Subcutaneous abdominal adipose tissue (tissue), 5 donors: ENCODE results near the gene LMX1B.

ENCODE experiments used
- H3K27ac ChIP-seq: one replicate; pipeline ENCODE4 v1.7.0; 2013; ENCODE audit warnings: low read depth, mild to moderate bottlenecking, inconsistent platforms, low read length, moderate library complexity
- H3K27me3 ChIP-seq, 5 donors: one replicate each; pipeline ENCODE4 v1.7.0; 2013; ENCODE audit warnings: low read length in 5 of 5, inconsistent platforms in 1 of 5; ENCODE audit not compliant: control insufficient read depth in 5 of 5, insufficient read depth in 4 of 5
- H3K36me3 ChIP-seq, 5 donors: one replicate each; pipeline ENCODE4 v1.7.0; 2013; ENCODE audit warnings: low read length in 5 of 5; ENCODE audit not compliant: control insufficient read depth in 5 of 5, insufficient read depth in 5 of 5
- H3K4me1 ChIP-seq, 5 donors: one replicate each; pipeline ENCODE4 v1.7.0; 2013; ENCODE audit warnings: low read length in 5 of 5, mild to moderate bottlenecking in 3 of 5, moderate library complexity in 1 of 5; ENCODE audit not compliant: control insufficient read depth in 5 of 5, insufficient read depth in 5 of 5
- H3K4me3 ChIP-seq, 5 donors: one replicate each; pipeline ENCODE4 v1.7.0; 2013; ENCODE audit warnings: low read length in 5 of 5, low read depth in 1 of 5
- H3K9ac ChIP-seq, 5 donors: one replicate each; pipeline ENCODE4 v1.7.0; 2013; ENCODE audit warnings: low read length in 5 of 5, mild to moderate bottlenecking in 4 of 5, moderate library complexity in 3 of 5
- H3K9me3 ChIP-seq, 5 donors: one replicate each; pipeline ENCODE4 v1.7.0; 2013; ENCODE audit warnings: low read length in 5 of 5; ENCODE audit not compliant: control insufficient read depth in 5 of 5
- donor health status: healthy.
- donor health status: healthy.
- donor health status: healthy.
- donor health status: healthy.
- donor health status: healthy.

LMX1B gene

DNA sequence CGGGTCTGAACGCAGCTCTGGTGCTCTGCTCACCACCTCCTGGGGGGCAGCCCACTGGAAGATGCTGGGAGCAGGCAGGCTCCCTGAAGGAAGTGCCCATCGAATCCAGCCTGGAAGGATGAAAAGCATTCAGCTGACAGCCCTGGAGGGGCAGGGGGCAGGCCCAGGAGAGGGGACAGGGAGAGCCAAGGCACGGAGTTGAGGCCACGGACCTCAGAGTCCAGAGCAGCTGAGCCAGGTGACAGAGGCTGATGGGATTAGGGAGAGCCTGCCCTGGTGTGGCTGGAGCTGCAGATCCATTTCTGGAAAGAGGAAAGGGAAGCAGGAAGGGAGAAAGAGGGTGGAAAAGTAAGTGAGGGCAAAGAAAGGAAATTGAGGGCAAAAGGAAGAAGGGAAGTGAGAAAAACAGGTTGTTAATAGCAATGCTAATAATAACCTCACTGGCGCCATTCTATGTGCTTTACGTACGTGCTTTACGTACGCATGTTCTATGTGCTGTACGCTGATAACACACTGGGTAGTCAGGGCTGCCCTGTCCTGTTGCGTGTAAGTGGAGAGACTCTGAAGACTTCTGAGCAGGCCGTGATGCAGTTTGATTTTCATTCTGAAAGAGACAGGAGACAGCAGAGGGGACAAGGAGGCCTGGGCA is 52.6 kb downstream of the LMX1B start:
- H3K4me3 ChIP-seq, result no peak overlapping the region
- H3K9me3 ChIP-seq, result no peaks in the 10 kb centered on the region
- H3K9ac ChIP-seq, result no peak overlapping the region
- peaks cover 11 to 55% (median 39%) of the 10 kb centered on the region in 5 donors for H3K27me3 ChIP-seq
- H3K27ac ChIP-seq, result no peak overlapping the region
- peaks cover 0 to 23% (median 20%) of the 10 kb centered on the region in 5 donors for H3K4me1 ChIP-seq
- no peaks in the 10 kb centered on the region for H3K36me3 ChIP-seq

DNA sequence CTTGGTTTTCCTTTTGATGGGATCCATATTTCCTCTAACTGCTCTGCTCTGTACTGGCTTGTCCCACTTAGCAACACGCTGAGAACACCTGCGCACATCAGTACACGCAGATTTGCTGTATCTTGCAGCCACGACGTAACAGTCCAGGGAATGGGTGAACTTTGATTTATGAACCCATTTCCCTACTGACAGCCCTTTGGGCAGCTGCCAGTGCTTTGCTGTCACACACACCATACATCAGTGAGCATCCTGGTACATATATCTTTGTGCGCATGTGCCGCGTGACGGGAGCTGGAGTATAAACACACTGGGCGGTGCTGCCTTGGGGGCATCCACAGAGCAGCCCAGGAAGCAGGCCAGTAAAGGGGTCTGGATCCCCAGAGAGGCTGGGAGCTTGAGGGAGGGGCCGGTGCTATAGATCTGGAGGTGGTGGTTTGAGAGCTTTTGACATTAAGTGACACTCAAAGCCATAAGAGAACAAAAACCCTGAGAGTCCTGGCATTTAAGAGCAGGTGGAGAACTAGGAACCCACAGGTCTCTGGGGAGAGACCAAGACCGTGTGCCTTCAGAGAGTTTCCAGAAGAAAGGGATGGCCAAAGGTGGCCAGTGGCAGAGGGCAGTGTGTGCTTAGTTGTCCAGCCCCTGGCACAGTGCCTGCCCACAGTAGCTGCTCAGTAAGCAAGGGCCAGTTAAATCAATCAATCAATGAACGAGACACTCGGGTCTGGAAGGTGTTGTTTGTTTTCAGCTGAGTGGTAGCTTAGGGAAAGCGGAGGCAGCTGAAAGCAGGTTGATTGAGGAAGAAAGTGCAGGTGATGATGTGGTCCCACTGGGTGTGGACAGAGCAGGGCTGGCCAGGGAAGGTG is 53.7 kb downstream of the LMX1B start:
- H3K9ac ChIP-seq, result no peak overlapping the region
- peaks cover 14 to 60% (median 49%) of the 10 kb centered on the region in 5 donors for H3K27me3 ChIP-seq
- no peak overlapping the region for H3K4me3 ChIP-seq
- H3K36me3 ChIP-seq, result no peaks in the 10 kb centered on the region
- no peaks in the 10 kb centered on the region for H3K9me3 ChIP-seq
- no peak overlapping the region for H3K27ac ChIP-seq
- peaks cover 0 to 23% (median 14%) of the 10 kb centered on the region in 5 donors for H3K4me1 ChIP-seq

DNA sequence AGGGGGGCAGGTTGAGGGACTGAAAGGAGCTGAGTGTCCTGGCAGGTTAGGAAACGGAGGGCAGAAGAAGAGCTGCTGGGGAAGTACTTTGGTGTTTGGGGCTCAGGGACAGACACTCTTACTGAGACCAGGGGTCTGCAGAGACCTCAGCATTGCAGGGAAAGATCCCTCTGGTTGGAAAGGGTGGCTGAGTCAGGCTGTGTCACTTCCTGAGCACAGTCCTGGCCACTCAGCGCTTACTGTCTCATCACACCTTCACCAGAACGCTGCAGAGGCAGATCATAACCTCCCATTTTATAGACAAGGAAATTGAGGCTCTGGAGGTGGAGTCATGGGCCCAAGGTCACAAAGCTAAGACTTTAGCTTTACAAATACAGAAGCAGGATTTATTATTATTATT is 54.3 kb downstream of the LMX1B start:
- H3K9me3 ChIP-seq, result no peaks in the 10 kb centered on the region
- H3K36me3 ChIP-seq, result no peaks in the 10 kb centered on the region
- H3K9ac ChIP-seq, result no peak overlapping the region
- no peak overlapping the region for H3K4me3 ChIP-seq
- H3K27me3 ChIP-seq, result peaks cover 18 to 64% (median 55%) of the 10 kb centered on the region in 5 donors
- no peak overlapping the region for H3K27ac ChIP-seq
- peaks cover 0 to 18% (median 14%) of the 10 kb centered on the region in 5 donors for H3K4me1 ChIP-seq

DNA sequence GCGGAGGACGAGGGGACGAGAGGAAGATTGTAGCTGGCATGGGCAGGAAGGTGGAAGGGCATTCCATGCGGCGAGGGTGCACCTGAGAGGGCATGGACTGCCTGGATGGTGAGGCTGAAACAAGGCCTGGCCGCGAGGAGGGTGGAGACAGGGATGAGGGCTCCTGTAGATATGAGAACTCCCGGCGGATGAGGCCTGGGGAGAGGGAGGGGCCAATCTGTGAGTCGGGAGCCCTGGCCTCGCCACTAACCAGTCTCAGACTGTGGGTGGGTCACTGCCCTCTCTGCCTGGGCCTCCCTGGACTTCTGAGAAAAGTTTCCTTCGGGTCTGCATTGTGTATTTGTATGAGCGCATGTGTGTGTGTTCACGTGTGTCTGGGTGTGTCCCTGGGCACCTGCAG is 55.4 kb downstream of the LMX1B start:
- H3K36me3 ChIP-seq, result no peaks in the 10 kb centered on the region
- no peak overlapping the region for H3K4me3 ChIP-seq
- no peak overlapping the region for H3K9ac ChIP-seq
- no peaks in the 10 kb centered on the region for H3K9me3 ChIP-seq
- H3K27ac ChIP-seq, result no peak overlapping the region
- peaks cover 0 to 10% (median 9%) of the 10 kb centered on the region in 5 donors for H3K4me1 ChIP-seq
- peaks cover 27 to 69% (median 59%) of the 10 kb centered on the region in 5 donors for H3K27me3 ChIP-seq

DNA sequence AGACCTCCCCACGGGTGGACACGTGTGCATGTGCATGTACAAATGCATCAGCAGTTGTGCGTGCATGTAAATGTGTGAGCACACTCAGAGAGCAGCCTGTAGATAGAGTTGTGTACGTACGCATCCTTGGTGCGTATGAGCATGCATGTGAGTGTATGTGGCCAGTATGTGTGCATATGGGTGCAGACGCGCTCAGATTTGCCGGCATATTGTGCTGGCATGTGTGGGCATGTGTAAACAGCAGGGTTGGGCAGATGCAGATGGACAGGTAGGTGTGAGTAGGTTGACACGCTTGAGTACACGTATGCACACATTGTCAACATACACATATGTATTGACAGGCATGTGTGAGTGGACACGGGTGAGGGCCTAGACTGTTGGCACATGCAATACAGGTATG is 56.5 kb downstream of the LMX1B start:
- Histone ChIP-seq H3K27ac (no peak overlapping the region), H3K4me1 (peaks cover 0 to 4% (median 3%) of the 10 kb centered on the region in 5 donors), H3K36me3 (no peaks in the 10 kb centered on the region), H3K9me3 (no peaks in the 10 kb centered on the region), H3K4me3 (no peak overlapping the region), H3K27me3 (peaks cover 33 to 74% (median 61%) of the 10 kb centered on the region in 5 donors), H3K9ac (no peak overlapping the region)

DNA sequence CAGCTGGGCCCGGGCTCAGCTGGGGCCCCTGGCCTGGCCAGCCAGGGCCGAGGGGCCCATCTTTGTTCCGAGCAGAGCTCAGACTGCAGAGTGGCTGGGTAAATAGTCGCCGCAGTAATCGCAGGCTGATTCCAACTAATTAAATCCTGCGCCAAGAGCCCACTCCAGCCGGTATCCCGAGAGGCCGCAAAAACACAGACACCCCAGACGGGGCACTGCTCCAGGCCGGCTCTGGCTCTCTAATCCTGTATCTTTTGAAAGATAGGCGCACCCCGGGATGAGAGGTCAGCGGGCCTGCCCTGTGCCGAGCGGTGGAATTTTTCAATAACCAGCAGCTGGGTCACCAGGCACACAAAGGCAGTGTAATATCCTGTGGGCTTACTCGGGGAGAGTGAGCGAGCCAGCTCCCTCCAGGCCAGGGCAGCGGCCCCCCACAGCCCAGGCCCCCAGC is 57.7 kb downstream of the LMX1B start:
- Histone ChIP-seq H3K27me3 (peaks cover 36 to 72% (median 66%) of the 10 kb centered on the region in 5 donors), H3K27ac (no peak overlapping the region), H3K4me3 (no peak overlapping the region), H3K36me3 (no peaks in the 10 kb centered on the region), H3K9me3 (no peaks in the 10 kb centered on the region), H3K9ac (no peak overlapping the region), H3K4me1 (peaks cover 0 to 3% (median 0%) of the 10 kb centered on the region in 5 donors)

DNA sequence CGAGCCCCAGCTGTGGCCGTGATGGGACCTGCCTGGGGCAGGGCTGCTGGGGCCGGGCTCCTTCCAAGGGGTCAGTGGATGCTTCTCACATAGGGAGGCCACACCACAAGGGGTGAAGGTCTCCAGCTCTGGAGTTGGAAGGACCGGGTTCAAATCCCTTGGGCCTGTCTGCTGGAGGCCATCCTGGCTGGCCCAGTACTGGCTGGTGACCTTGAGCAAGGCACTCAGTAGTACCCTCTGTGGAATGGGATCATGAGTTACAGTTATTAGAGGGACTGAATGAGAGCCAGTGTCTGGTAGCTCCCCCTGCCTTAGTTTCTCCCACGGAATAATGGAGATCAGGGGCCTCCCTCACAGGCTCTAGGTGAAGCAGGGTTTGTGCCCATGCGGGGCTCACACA is 58.3 kb downstream of the LMX1B start:
- no peak overlapping the region for H3K4me3 ChIP-seq
- H3K9ac ChIP-seq, result no peak overlapping the region
- H3K27ac ChIP-seq, result no peak overlapping the region
- H3K9me3 ChIP-seq, result no peaks in the 10 kb centered on the region
- H3K27me3 ChIP-seq, result peaks cover 42 to 77% (median 70%) of the 10 kb centered on the region in 5 donors
- H3K36me3 ChIP-seq, result no peaks in the 10 kb centered on the region
- peaks cover 0 to 3% (median 0%) of the 10 kb centered on the region in 5 donors for H3K4me1 ChIP-seq

DNA sequence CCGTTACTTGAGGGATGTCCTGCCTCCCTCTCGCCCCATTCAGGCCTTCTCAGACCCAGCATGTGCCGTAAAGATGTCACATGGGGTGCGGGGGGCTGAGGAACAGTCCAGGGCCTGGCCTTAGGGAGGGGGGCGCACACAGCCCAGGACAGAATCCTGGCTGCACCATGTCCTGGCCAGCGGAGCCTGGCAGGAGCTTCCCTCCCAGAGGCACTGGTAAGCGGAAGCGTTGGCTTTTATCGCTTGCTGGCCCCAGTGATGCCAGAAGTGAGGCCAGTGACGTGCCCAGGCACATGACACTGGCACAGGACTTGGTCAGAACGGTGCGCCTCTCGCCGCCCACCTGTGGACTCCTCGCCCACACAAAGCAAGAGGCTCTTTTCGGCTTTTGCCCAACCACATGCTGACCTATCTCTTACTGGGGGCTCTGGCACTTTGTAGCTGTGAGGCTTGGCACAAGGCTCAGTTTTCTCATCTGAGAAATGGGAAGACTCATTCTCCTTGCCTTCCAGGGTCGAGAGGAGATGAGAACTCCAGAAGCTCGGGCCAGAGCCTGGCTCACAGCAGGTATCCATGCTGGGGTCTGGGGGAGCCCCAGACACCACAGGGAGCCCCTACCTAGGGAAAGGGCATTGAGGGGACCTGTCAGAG is 59.0 kb downstream of the LMX1B start:
- H3K4me3 ChIP-seq, result no peak overlapping the region

DNA sequence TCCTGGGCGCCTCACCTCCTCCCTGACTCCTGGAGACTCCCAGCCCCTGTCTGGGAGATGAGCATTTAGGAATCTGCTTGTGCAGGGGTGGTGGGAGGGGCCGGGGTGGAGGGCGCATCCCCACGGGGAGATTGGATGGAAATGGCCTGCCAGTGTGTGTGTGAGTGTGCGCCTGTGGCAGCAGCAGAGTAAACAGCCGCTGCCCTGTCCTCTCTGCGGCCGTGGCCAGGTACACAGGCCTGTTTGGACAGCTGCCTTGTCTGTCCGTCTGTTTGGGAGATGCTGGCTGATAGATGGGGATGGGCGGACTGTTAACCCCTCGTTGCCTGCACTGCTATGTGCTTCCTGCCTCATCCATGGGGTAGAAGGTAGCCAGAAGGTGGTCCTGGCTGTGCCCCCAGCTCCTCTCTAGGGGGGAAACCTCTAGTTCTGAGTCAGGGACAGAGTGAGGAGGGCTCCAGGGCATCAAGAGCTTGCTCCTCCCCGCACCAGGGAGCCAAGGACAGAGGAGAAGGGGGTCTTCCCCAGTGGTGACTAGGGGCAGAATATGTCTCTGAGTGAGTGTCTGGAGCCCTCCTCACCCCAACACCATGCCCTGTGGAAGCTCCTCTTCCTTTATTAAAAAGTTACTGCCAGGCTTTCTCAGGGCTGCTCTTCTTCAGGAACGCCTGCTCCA is 60.1 kb downstream of the LMX1B start:
- Histone ChIP-seq H3K9me3 (no peaks in the 10 kb centered on the region), H3K27me3 (peaks cover 40 to 80% (median 69%) of the 10 kb centered on the region in 5 donors), H3K36me3 (no peaks in the 10 kb centered on the region), H3K9ac (no peak overlapping the region), H3K4me3 (no peak overlapping the region), H3K27ac (no peak overlapping the region), H3K4me1 (peaks cover 0 to 3% (median 0%) of the 10 kb centered on the region in 5 donors)

More for the DNA sequence above, 59.0 kb downstream of the LMX1B start:
- Histone ChIP-seq H3K9me3 (no peaks in the 10 kb centered on the region), H3K36me3 (no peaks in the 10 kb centered on the region), H3K27me3 (peaks cover 42 to 78% (median 71%) of the 10 kb centered on the region in 5 donors), H3K4me1 (peaks cover 0 to 3% (median 0%) of the 10 kb centered on the region in 5 donors), H3K27ac (no peak overlapping the region), H3K9ac (no peak overlapping the region)
